OCI-LY3 (cell line): Measurements from ENCODE around the gene MIF4GD.

Experiments used
- CTCF ChIP-seq: fragments of 200-600, 300-600 bp; sonication (generic); IDR thresholded peaks from 2 replicates; pipeline ENCODE4 v1.5.1; 2014; ENCODE audit warnings: antibody characterized with exemption, low read length, low read depth
- EZH2phosphoT487 ChIP-seq: fragments of 200-600 bp; shearing (Covaris generic); IDR thresholded peaks from 2 replicates; pipeline ENCODE4 v1.6.1; 2018; ENCODE audit warnings: antibody characterized with exemption, mixed run types, low read depth

GRCh38 chr17:75301049-75301448 lies 30.0 kb upstream of the MIF4GD start:
- TF ChIP-seq CTCF (no peak), EZH2phosphoT487 (no peak)
